K562 treated with DMSO at 1 percent for 24 hours (cell line): Measurements from ENCODE around the gene WTAP. TPM values are rescaled to one million over a fixed set of nuclear protein-coding genes. Genes with fewer than 3 reads are reported as not detected.

Experiments used
- total RNA-seq: library from RNA; unstranded; fragments of 300-600 nt; gene quantifications from 2 replicates; pipeline ENCODE4 v1.2.3, GENCODE V29; 2022; ENCODE audit warnings: low read depth; ENCODE audit not compliant: insufficient read depth

The WTAP gene
- 66.6 and 69.5 TPM in 2 replicates for total RNA-seq

DNA sequence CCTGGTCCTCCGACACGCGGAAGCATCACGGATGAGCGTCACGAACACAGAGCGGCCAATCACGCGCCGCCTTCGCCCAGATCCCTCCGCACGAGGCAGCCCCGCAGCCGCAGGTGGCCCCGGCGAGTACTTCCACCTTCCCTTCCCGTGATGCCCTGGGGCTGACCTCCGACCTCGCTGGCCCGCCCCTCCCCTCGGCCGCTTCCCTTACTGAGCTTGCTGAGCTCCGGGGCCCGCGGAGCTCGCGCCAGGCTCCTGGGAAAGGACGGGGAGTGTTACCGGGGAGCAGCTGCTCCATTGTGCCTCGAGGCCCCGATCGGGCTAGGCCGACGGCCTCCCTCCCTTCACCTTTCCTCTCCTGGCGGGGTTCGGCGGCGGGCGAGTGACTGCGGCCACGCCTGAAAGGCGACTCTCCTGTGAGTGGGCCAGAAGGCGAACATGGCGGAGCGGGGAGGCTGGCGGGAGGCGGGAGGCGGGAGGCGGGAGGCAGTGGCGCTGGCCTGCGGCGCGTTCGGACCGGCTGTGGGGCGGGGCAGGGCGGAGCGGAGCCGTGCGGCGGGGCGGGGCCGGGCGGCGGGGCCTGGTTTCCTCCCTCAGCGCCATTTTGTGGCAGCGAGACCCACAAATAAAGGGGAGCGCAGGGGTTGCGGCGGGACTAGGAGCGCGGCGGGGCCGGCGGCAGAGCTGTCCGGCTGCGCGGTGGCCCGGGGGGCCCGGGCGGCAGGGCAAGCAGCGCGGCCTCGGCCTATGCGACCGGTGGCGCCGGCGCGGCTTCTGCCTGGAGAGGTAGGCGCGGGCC lies at the start of gene WTAP:
Gene WTAP, plus strand, starts transcription at position 589 of the 799 bp plus-strand sequence. CDS start 8,760 bp downstream, outside the sequence.

DNA sequence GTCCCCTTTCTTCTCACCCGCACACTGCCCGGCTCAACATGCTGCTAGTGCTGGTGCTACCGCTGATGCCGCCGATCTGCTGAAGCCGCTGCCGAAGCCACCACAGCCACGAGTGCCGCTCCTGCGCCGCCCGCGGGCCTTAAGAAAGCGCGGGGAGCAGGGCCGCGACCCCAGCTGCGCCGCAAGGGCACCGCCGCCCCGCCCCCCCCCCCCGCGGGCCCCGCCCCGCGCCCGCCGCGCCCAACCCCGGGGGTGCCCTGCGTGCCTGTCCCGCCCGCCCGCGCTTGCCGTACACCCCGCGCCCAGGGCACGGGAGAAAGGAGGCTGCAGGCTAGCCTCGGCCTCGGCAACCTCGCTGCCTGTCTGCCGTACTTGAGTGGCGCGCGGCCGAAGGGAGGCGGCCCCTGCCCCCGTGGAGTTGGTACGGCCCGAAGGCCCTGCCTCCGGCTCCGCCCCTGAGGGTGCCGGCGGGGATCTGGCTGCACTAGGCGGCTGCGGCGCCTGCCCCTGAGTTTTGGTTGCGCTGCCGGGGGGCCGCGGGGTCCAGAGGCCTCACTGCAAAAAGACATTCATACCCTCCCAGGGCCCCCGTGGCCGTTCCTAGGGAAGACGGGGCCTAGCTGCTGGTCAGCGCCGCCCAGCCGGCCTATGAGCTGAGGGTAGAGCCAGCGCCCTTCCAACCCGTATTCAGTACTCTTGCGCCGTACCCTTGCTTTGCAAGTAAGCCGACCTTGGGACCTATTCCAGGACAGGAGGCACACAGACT lies 34.0 kb upstream of the WTAP start, which contains the start of gene SOD2:
Gene SOD2, minus strand, starts transcription at position 114 of the 766 bp plus-strand sequence. Its CDS starts 74 bp downstream, at position 40.

GRCh38 chr6:159761873-159762680 lies 34.8 kb downstream of the WTAP start, which contains the start of gene ACAT2:
ACAT2 (plus strand) TSS chr6:159762045; CDS start chr6:159762088, 43 bp downstream.

DNA sequence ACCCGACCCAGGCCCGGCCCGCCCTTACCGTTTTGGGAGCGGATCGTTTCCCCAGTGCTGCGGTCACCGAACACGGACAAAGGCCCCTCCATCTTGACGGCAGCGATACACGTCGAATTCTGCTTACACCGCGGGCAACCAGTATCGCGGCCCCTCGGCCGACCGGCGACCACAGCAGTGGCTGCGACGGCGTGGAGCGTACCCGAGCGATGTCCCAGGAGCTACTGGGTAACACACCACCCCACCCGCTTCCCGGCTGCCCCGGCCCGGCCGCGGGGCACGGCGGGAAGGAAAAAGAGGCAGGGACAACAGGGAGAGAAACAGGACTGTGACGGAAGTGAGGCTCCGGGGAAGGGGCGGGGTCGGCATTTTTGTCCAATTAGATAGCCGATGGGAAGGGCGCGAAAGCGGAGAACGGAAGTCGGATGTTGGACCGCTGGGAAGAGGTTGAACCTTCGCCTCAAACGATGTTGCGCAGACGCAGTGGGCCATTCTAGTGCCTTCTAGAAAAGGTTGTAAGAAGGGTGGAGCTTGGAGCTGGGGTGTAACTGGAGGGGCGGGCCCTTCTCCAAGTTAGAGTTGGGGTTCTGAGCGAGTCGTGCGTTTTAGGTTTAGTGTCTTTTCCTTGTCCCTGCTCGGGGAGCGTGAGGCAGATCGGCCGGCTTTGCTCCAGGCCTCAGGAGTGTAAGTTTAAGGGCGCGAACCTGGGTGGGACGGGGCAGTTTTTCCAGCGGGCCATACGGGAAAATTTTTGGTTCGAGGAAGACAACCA lies 62.3 kb downstream of the WTAP start, which contains the start of gene TCP1:
Gene TCP1, minus strand, starts transcription at position 226 of the 772 bp plus-strand sequence. Its CDS starts 134 bp downstream, at position 92.

GRCh38 chr6:159790149-159790955 lies 63.0 kb downstream of the WTAP start, which contains the start of gene MRPL18:
MRPL18 (plus strand) TSS chr6:159790467; CDS start chr6:159790588, 121 bp downstream.

GRCh38 chr6:159800141-159800865 lies 73.0 kb downstream of the WTAP start, which contains the start of gene PNLDC1:
PNLDC1 (plus strand) TSS chr6:159800276; CDS start chr6:159800308, 32 bp downstream.

Other genes with a start within 250 kb of the WTAP start
- gene SOD2, start 34.3 kb upstream of the WTAP start, total RNA-seq: 113 and 114 TPM in 2 replicates
- gene ACAT2, start 34.5 kb downstream of the WTAP start, total RNA-seq: 34.1 and 40.4 TPM in 2 replicates
- 157 and 178 TPM in 2 replicates for gene TCP1, start 62.1 kb downstream of the WTAP start, total RNA-seq
- 98.4 and 108 TPM in 2 replicates for gene MRPL18, start 63.0 kb downstream of the WTAP start, total RNA-seq
- gene PNLDC1, start 72.8 kb downstream of the WTAP start, total RNA-seq: 0.15 and 0.60 TPM in 2 replicates
- not detected in 2 replicates for gene MAS1, start 163.5 kb downstream of the WTAP start, total RNA-seq
- gene IGF2R, start 241.6 kb downstream of the WTAP start, total RNA-seq: 69.7 and 75.8 TPM in 2 replicates